GM23338 (cell line): Measurements from ENCODE around the gene AFF3.

Source experiments
- CREB1 ChIP-seq: fragments of 250-450 bp; sonication (Bioruptor Pico); IDR thresholded peaks from 2 replicates; pipeline ENCODE4 v1.5.0; 2020; ENCODE audit warnings: low read depth, mild to moderate bottlenecking, moderate library complexity
- CTCF ChIP-seq, 2 experiments: fragments of 200-600 bp in 1 of 2; sonication (generic) in 1 of 2; conservative IDR thresholded peaks; 2 replicates each; pipeline versions ENCODE4 v1.5.1 to v1.6.1; 2016 to 2017; ENCODE audit warnings: antibody characterized with exemption in 2 of 2, low read depth in 2 of 2, mild to moderate bottlenecking in 2 of 2, moderate library complexity in 1 of 2
- NANOG ChIP-seq: IDR thresholded peaks from 2 replicates; pipeline ENCODE4 v1.6.1; 2016; ENCODE audit warnings: antibody characterized with exemption, borderline replicate concordance
- REST ChIP-seq: IDR thresholded peaks from one replicate; pipeline ENCODE4 v1.6.1; 2018; ENCODE audit warnings: antibody characterized with exemption; ENCODE audit not compliant: unreplicated experiment
- ZNF331 ChIP-seq: fragments of 250-450 bp; sonication (Bioruptor Pico); IDR thresholded peaks from 2 replicates; pipeline ENCODE4 v1.5.0; 2020; ENCODE audit warnings: low read depth, mild to moderate bottlenecking, moderate library complexity

GRCh38 chr2:99737537-99737936 lies 404.9 kb downstream of the AFF3 start:
- TF ChIP-seq CTCF (conservative IDR thresholded peaks at IDR 0.05; ENCODE audit: low read depth in 2 of 2), result no peak
- TF ChIP-seq NANOG, result no peak
- no peak for TF ChIP-seq ZNF331
- no peak for TF ChIP-seq CREB1 (CRISPR knock-in tag)
- no peak for TF ChIP-seq REST
